CD4-positive, alpha-beta T cell treated with Interleukin-4 for 1 hour (primary cell): Measurements from ENCODE around the gene TBCK.

ENCODE experiments used
- DNase-seq, 2 donors: peaks; one replicate each; pipeline ENCODE4 v3.0.0-alpha.2; 2020 to 2022

The TBCK gene

DNA sequence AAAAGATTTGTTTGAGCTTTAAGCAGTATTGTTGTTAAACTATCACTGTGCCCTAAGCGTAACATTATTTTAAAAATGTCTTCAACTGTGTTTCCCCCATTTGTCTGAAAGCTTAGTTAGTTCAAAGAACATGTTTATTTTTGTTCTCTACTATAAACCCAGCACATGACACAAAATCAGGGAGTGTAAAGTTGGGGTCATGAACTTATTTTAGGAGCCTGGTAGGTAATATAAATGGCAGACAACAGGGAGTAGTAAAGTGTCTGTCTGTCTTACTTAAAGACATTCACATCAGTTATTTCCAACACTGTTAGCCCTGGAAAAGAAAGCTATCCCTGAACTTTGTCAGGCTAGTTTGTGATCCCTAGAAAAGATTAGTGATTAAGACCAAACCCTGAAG lies 4.2 kb upstream of the TBCK start:
- DNase-seq = no peak

DNA sequence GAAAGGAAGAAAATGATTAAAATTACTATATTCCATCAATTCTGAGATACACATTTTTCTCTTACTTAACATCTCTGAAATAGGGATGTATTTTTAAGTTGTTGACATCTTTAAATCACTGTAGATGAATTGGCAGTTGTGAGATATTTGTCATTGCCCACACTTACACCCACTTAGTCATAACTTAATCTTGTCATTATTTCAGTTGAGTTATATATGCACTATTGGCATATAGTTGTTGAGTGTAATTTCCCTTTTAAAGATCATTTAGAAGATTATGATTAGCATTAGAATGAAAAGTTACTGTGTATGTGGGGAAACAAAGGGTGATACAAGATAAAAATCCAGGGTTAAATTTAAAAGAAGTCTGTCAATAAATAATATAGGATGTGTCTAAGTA lies 2.5 kb upstream of the TBCK start:
- DNase-seq = no peak

DNA sequence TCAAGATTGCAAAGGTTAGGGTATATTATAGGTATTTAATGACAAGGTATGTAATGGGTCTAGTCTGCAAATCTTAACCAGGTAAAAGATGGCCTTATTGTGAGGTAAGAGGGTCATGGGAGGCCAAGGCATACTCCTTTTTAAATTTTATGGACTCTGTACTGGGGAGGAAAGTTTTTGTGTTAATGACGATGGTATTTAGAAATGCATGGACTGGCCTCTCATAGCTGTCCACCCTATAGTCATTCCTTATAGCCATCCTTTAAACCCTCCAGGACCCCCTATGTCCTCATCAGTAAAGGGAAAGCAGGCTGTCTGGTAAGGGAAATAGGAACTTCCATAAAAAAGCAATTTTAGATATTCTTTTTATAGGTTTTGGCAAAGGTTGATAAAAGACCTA lies 1.8 kb upstream of the TBCK start:
- no peak for DNase-seq

DNA sequence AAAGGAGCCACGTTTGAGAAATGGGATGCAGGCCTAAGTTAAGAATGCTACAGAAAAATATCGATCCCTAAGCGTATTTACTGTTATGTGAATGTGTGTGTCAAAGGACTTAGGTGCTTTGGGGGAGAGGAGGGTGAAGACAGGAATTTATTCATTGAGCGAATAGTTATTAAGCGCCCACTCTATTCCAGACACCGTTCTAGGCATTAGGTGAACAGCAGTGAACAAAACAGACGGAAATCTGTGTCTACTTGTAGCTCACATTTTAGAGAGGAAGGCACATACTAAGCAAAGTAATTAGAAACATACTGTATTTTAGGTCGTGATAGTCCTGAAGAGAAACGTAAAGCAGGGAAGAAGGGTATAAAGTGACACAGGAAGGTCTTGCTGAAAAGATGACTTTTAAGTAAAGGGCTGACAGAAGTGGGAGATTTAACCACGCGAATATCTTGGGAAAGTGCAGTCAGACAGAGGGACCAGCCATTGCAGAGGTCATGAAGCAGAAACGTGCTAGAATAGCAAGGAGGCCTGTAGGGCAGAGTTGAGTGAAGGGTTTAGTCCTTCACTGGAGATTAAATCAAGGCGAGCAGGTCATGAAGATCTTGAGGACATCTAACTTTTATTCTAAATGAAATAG lies 882 bp upstream of the TBCK start:
- DNase-seq = no peak

DNA sequence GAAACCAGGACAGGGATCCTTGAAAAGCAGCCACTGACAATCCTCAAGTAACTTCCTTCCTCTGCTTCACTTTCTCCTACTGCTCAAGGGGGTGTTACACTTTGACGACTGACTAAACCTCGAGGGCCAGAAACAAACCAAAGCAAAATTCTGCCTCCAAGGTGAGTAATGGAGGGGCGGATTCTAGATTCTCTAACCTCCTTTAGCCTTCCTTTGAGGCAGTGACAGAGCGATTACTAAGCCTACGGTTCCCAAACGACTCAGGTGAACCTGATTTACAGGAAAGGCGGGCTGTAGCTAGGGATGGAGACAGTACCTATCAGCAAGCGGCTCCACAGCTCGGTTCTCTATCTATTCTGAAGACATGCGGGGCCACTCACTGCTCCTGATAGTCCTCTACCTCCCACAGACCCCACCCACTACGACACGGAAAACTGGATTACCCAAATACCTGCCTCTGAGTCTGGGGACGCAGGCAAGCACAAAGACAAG lies 487 bp downstream of the TBCK start:
- peak; percentile 22 to 54 for DNase-seq

DNA sequence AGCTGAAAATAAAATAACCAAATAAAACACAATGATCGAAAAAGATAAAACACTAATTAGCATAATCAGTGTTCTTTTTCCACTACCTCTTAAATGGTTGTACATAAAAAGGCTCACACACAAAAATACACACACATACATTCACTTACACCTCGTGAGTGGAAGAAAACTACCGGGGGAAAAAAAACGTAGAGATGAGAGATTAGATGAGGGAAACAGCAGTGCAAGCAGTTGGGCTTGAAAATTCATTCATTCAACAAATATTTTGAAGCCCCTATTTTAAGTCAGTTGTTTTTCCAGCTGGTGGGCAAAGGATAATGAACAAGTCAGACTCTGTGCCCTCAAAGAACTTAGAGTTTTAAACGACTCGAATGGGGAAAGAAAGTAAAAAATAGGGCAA lies 1.0 kb downstream of the TBCK start:
- DNase-seq = peak in 1 of 2 donors; percentile 19

DNA sequence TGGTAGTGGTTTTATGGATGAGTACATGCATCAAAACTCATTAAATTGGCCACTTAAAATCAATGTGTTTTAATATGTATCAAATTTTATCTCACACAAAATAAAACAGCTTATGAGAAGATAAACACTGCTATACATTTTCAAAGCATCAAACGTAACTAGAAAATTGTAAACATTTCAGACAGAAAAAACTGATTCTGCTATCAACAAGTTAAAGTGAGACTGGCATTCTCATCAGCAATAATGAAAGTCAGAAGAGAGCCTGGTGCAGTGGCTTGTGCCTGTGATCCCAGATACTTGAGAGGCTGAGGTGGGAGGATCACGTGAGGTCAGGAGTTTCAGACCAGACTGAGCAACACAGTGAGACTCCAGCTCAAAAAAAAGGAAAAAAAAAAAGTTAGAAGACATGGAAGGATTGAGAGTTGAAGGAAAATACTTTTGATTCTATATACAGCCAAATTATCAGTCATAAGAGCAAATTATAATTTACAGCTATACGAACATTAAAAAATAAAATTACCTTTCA lies 2.9 kb downstream of the TBCK start:
- DNase-seq = no peak

DNA sequence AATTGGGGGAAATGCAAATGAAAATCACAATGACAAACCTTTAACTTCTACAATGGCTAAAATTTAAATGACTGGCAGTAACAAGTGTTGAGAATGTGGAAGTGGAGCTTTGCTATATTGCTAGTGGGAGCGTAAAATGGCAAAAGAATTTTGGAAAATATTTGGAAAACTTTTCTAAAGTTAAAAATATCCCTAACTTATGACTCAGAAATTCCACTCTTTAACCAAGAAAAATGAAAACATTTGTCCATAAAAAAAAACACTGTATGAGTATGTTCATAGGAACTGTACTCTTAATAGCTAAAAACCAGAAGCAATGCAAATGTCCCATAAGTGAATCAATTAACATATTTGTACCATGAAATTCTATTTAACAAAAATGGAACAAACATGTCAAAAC lies 3.6 kb downstream of the TBCK start:
- DNase-seq = no peak

DNA sequence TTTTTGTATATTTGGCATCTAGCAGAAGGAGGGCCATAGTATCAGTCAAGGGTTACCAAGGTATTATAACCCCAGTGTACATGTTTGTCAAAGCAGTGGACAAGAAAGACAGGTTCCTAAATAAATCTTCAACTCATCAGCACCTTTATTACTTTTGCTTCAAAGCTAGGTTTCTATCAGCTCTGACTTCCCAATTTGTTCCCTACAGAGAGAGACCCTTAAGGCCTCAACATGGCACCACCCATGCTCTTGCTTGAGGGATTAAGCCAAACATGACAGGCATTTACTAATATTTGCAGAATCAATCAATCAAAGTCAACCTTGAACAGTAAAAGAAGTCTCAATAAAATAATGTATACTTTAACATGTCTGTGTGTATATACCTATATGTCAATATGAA lies 9.4 kb downstream of the TBCK start:
- DNase-seq = no peak

DNA sequence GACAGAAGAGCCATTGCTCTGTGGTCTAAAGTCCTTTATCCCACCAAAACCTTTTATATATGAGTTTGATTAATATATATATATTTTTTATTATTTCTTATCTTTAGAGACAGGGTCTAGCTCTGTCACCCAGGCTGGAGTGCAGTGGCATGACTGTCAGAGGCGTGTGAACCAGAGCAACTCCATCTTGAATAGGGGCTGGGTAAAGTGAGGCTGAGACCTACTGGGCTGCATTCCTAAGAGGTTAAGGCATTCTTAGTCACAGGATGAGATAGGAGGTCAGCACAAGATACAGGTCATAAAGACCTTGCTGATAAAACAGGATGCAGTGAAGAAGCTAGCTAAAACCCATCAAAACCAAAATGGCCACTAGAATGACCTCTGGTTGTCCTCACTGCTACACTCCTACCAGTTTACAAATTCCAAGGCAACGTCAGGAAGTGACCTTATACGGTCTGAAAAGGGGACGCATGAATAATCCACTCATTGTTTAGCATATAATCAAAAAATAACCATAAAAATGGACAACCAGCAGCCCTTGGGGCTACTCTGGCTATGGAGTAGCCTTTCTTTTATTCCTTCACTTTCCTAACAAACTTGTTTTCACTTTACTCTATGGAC lies 10.5 kb downstream of the TBCK start:
- DNase-seq = no peak

DNA sequence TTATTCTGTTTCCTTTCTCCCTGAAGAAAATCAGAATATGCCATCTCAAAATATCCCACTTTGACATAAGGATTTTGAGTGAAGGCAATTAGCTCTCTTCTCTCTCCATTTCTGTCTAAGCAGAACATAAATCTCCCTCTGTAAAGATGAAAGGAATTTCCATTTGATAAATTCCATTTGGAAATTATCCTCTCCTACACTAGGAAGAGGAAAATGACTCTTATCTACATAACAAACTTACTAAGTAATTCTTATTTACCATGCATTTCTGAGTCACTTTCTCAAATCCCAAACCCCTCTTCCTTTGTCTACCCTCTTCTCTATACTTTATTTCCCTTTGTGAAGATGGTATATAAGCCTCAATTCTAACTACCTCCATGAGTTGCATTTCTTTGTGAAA lies 11.4 kb downstream of the TBCK start:
- DNase-seq = no peak

DNA sequence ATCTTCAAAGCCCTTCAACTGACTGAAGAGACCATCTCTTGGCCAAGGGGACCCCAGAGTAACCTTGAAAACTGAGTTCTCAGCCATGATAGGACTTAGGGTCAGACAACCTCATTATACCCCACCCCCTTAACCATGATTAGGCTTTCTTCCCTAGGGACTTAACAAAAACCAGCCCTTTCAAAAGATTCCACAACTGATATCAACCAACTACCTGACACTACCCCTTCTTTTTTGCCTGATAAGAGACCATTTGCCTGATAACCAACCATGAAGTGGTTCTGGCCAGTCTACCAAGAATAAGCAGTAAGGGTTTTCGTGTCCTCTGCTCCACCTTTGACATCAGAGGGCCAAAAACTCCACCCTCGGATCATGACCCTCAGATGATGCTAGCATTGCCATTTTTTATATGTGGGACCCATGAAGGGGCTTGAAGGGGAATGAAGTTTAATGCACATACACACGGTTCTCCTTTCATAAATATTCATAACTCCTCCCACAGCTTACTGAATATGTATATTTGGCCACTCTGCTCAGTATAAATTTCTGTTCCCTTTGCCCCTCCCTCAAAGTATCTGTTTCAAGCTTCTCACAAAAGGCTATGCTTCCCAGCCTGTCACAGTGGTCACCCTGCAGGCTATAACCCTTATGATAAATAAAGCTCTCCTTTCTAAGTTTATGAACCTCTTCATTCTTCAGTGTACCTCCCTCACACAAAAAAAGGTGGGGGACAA lies 12.3 kb downstream of the TBCK start:
- no peak for DNase-seq

DNA sequence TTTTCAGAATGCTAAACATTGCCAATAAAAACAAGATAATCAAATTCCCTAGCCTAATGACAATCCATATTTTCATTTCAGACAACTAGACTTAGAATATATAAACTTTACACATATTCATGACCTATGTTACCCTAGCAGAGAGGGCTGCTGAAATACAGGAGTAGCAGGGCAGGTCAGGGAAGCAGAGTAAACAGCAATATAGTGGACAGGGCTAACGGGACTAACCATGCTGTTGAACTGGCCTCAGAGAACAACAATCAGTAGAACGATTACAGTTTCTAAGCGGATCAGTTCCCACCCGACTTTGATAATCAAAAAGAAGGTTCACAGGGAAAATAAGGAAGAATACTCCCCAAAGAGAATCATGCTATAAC lies 14.0 kb downstream of the TBCK start:
- no peak for DNase-seq

DNA sequence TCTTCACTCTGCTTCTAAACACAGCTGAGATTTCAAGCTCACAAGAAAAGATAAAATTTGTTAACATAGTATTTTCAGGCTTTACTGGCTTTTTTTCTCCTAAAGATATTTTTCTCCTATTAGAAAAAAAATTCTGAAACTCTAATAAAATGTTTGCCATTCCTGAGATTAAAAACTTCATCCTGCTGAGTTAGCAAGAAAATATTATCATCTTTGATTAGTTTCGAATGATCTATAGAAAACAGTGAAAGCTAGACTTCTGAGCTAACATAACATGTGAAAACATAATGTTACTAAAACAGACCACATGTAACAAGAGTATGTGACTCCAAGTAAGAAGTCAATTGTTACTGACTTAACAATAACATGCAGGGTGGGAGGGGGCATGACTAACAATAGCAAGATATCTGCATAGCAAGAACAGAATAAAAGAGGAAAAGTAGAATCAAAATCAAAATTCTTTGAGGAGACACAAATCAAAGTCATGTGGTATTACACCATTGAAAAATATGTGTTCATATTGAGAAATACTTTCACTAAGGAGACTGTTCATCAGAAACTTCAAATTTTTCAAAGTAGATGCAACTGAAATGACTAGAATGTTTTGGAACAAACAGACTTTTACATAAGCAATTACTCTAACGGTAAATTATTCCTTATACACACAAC lies 14.5 kb downstream of the TBCK start:
- DNase-seq = no peak

DNA sequence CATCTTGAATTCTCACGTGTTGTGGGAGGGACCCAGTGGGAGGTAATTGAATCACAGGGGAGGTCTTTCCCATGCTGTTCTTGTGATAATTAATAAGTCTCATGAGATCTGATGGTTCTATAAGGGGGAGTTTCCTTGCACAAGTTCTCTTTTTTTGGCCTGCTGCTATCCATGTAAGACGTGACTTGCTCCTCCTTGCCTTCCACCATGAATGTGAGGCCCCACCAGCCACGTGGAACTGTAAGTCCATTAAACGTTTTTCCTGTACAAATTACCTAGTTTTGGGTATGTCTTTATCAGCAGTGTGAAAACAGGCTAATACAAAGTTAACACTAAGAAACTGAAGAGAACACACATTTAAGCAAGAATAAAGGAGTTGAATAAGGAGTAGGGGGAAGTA lies 16.0 kb downstream of the TBCK start:
- DNase-seq = no peak

DNA sequence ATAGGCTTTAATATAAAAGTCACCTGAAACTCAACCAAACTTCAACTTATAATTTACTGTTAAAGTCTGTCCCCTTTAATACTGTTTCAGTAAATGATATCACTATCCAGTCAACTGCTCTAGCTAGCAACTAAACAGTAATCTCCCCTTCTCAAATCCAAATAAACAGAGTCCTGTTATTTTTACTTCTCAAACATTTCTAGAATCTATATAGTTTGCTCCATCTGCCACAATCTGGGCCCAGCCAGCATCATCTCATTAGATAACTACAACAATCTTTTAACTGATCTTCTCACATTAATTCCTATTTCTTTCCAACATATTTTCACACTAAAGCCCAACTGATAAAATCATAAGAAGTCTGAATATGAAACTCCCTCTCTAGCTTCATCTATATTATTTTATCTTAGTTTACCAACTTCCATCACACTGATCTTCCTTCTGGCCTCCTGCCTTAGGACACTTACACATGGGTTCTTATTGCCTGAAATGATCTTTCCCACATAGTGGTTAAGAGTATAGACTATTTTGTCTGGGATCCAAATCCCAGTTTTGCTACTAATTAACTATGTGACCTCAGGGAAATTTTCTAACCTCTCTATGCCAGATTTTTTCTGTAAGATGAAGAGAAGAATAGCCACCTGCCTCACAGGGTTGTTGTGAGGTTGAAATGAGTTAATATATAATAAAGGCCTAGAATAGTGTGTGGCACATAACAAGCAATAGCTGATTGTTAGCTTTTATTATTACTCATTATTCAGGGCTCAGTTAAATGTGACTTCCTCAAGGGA lies 18.6 kb downstream of the TBCK start:
- no peak for DNase-seq

DNA sequence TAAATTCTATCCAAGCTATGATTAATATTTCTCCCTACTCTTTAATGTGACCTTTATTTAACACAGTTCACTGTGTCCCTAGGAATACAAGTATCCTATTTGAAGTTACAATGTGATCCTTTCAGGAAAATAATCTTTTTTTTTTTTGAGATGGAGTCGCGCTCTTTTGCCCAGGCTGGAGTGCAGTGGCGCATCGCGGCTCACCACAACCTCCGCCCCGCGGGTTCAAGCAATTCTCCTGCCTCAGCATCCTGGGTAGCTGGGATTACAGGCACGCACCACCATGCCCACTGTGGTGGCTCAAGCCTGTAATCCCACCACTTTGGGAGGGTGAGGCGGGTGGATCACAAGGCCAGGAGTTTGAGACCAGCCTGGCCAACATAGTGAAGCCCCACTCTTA lies 21.9 kb downstream of the TBCK start:
- no peak for DNase-seq

DNA sequence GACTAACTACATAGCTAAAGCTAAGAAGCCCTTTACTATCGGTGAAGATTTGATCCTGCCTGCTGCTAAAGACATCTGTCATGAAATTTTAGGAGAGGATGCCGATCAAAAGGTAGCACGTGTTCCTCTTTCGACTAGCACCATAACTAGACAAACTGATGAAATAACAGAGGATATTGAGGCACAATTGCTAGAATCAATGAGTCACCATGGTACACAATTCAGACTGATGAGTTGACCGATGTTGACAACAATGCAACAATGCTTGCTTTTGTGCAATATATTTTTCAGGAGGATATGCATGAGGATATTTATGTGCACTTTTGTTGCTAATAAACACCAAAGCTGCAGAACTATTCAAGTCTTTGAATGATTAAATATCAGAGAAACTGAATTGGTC lies 24.3 kb downstream of the TBCK start:
- DNase-seq = no peak

DNA sequence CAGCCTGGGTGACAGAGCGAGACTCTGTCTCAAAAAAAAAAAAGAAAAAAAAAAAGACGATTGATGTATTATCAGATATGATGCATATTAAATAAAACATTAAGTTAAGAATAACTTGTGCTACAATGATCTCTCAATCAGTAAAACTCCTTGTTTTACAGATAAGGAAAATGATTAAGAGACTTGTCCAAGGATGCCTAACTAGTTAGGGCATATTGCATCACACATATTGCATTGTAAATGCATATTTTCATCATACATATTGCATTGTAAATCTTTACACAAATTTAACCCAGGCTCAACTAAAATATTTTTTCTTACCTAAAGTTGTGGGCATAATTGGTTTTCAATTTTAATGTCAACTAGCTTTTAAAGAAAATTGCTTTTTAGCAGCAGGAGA lies 26.3 kb downstream of the TBCK start:
- DNase-seq = no peak

DNA sequence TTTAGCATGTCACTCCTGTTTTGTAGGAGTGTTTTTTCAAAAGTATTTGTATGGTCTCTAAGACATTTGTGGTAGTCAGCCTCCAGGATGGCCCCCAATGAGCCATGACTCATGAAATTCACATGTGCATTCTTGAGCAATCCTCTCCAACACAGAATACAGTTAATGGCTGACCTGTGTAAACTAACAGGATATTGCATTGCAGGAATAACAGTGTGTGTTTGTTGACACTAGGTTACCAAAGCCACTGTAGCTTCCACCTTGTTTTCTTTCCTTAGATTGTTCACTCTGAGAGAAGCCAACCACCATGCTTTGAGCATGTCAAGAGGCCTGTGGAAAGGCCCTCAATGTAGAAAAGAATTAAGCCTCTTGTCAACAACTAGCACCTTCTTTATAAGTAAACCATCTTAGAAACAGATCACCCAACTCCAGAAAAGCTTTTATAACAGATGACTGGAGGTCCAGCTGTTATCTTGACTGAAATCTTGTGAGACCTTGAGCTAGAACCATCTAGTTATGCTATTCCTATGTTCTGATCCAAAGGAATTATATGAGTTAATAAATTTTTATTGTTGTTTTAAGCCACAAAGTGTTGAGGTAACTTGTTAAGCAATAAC lies 28.5 kb downstream of the TBCK start:
- no peak for DNase-seq

DNA sequence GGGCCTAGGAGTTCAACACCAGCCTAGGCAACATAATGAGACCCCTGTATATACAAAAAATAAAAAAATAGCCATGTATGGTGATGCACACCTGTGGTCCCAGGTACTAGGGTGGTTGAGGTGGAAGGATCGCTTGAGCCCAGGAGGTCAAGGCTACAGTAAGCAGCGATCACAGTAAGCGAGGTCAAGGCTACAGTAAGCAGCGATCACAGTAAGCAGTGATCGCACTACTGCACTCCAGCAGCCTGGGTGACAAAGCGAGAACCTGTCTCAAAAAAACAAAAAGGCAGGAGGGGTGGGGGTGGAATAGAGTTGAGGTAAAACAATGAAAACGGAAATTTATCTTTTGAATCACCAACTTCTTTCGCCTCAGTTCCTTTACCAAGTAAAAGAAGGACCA lies 29.4 kb downstream of the TBCK start:
- DNase-seq = no peak

DNA sequence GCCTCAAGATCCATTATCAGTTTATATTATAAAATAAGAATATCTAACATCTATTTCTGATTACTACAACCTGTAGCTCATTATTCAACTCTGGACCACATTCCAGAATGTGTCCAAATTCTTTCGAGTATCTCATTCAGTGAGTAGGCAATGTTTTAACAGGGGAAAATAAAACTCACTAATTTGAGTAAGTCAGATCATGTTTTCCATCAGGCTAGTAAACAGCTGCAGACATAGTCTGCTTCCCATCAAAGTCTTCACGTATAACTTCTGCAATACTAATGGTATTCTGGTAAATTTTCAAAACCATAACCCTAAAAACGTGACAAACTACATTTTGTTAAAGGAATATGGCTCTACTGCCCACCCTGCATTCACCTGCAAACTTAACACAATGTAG lies 31.8 kb downstream of the TBCK start:
- no peak for DNase-seq
